BE2C (cell line): ENCODE measurements around the gene FUOM.

ENCODE experiments used
- DNase-seq: peaks from one replicate; pipeline ENCODE4 v3.0.0-alpha.2; 2020
- H3K27me3 ChIP-seq: fragments of 250-450 bp; sonication (Bioruptor Pico); 2 replicates; pipeline ENCODE4 v1.5.1; 2020; ENCODE audit warnings: mild to moderate bottlenecking
- H3K36me3 ChIP-seq: fragments of 250-450 bp; sonication (Bioruptor Pico); 2 replicates; pipeline ENCODE4 v1.5.1; 2020; ENCODE audit warnings: mild to moderate bottlenecking
- H3K4me1 ChIP-seq: fragments of 250-450 bp; sonication (Bioruptor Pico); 2 replicates; pipeline ENCODE4 v1.5.1; 2020
- H3K4me3 ChIP-seq: 2 replicates; pipeline ENCODE4 v1.5.1; 2011; ENCODE audit warnings: low read depth, low read length
- H3K9me3 ChIP-seq: fragments of 250-450 bp; sonication (Bioruptor Pico); 2 replicates; pipeline ENCODE4 v1.5.1; 2020
- TF ChIP-seq, protein P1 (sequence below): IDR thresholded peaks from 2 replicates; pipeline ENCODE4 v1.5.1; 2012; ENCODE audit warnings: mild to moderate bottlenecking, low read depth, low read length

The FUOM gene

DNA sequence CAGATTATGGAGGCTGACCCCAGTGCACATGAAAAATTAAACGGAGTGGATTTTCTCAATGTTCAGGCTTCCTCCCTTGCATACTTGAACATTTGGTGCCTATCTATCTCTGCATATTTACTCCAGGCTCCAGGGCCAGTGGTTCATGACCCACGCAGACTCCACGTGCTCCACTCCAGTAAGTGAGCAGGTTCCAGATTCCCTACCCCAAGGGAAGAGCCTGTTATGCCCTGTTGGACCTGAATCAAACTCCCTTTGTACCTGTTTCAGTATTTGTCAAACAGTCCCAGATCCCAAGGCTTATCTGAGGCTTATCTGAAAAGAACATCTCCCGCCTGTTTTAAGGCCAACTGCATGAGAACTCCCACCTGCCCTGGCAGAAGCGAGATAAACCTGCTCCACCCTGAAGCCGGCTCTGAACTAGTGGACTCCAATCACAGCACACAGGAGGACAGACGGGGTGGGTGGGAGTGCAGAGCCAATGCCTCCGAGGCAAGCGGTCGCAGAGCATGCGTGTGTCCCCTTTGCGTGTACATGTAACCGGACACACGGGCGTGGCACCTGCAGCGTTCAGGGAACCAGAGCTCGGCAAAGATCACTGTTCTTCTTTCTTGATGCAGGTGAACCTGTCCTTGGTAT lies 2.3 kb upstream of the FUOM start:
- H3K27me3 ChIP-seq, result no peaks in the 10 kb centered on the region
- H3K36me3 ChIP-seq, result no peaks in the 10 kb centered on the region
- H3K4me1 ChIP-seq, result peaks cover 6% of the 10 kb centered on the region
- H3K4me3 ChIP-seq, result no peak overlapping the region
- DNase-seq, result no peak
- TF ChIP-seq, protein P1, sequence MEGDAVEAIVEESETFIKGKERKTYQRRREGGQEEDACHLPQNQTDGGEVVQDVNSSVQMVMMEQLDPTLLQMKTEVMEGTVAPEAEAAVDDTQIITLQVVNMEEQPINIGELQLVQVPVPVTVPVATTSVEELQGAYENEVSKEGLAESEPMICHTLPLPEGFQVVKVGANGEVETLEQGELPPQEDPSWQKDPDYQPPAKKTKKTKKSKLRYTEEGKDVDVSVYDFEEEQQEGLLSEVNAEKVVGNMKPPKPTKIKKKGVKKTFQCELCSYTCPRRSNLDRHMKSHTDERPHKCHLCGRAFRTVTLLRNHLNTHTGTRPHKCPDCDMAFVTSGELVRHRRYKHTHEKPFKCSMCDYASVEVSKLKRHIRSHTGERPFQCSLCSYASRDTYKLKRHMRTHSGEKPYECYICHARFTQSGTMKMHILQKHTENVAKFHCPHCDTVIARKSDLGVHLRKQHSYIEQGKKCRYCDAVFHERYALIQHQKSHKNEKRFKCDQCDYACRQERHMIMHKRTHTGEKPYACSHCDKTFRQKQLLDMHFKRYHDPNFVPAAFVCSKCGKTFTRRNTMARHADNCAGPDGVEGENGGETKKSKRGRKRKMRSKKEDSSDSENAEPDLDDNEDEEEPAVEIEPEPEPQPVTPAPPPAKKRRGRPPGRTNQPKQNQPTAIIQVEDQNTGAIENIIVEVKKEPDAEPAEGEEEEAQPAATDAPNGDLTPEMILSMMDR, result no peak
- no peaks in the 10 kb centered on the region for H3K9me3 ChIP-seq

DNA sequence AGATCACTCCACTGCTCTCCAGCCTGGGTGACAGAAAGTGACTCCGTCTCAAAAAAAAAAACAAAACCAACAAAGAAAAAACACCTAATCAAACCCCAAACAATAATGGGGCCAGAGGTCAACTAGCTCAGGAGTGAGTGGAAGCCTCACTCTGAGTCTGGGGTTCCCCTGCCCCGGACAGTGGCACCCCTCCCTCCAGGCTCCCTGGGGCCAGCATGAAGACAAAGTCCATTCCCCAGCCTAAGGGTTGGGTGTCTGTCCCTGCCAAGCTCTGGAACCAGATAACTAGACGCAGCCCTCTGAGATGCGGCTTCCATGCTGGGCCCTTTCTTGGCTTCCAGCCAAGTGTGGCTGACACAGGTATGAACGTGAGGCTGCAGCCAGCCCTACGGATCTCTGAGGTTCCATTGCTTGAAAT lies 1.7 kb upstream of the FUOM start:
- Histone ChIP-seq H3K4me3 (no peak overlapping the region), H3K4me1 (peaks cover 6% of the 10 kb centered on the region), H3K9me3 (no peaks in the 10 kb centered on the region), H3K27me3 (no peaks in the 10 kb centered on the region), H3K36me3 (no peaks in the 10 kb centered on the region)
- TF ChIP-seq, protein P1, result no peak
- peak; percentile 54 for DNase-seq

DNA sequence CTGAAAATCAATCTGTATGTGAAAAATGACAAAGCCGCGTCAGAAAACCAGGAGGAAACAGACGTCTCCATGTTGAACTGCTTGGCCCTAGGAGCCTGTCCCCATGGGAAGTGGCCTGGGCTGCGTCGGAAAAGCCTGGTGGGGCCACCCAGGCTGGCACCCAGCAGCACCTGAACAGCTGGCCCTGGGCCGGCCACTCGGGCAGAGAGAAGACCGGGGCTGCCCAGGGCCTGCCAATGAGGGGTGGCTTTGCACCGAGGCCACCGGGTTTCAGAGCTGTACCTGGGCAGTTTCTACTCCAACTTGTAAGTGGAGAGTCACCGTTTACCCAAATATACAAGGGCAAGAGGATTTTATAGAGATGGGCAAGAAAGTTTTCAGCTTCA lies 1.1 kb upstream of the FUOM start:
- Histone ChIP-seq H3K9me3 (no peaks in the 10 kb centered on the region), H3K36me3 (no peaks in the 10 kb centered on the region), H3K4me1 (peaks cover 6% of the 10 kb centered on the region), H3K4me3 (no peak overlapping the region), H3K27me3 (no peaks in the 10 kb centered on the region)
- DNase-seq, result no peak
- TF ChIP-seq, protein P1, result no peak

DNA sequence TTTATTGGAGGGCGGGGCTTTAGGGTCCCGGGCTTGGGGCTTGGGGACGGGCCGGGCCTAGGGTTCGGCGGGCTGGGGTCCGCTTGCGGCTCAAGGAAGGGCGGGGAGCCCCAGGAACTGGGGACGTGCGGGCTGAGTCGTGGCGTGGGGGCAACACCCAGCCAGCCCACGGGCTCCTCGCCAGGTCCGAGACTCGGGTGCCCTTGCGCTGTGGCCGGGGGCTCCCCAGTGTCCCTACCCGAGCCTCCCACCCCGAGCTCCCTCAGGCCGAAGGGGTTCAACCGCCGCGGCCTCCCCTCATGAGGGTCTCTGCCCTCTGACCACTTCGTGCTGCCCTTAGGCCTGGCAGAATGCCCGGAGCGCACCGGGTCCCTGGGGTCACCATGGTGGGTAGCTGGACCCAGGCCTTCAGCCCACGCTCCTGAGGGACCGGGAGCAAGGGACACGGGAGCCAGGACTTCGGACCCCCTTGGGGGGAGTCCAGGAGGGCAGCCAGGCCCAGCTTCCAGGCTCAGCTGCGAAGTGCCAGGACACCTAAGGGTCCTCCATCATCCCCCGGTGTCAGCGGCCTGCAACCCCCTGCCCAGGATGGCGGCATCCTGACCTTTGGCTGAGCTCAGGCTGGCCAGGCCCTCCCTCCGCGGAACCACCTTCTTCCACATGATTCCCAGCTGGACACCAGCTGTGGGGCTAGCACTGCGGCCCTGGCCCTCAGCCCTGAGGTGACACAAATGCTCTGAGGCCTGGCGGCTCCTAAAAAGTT lies 524 bp upstream of the FUOM start:
- no peaks in the 10 kb centered on the region for H3K9me3 ChIP-seq
- H3K4me3 ChIP-seq, result no peak overlapping the region
- DNase-seq, result no peak
- peaks cover 6% of the 10 kb centered on the region for H3K4me1 ChIP-seq
- no peaks in the 10 kb centered on the region for H3K27me3 ChIP-seq
- H3K36me3 ChIP-seq, result no peaks in the 10 kb centered on the region
- TF ChIP-seq, protein P1, result no peak

DNA sequence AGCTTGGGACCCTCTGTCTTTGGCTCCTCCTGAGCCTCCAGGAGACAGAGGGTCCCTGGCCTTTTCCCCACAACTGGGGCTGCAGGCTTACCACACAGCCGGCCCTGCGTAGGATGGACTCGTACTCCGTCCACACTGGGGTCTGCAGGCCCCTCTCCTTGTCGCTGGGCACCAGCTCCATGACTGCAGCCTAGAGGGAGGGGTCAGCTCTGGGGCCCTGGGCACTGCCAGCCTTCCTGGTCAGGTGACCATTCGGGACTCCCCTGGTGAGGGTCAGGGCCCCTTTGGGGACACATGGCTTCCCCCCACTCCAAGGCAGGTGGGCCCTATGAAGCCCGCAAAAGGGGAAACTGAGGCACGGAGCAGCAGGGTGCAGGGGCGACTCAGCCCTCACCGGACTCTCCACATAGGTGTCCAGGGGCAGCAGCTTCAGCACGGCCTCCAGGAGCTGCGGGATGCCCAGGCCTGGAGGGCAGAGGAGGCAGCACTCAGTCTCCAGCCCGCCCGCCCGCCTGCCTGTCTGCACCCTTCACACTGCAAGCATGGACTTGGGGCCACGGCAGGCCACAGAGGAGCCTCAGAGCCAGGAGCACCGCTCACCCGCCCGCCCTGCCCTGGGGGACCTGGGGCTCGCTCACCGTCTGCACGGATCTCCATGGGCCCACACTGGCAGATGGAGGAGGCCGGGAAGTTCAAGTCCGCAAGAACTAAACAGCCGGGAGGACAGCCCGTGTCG lies 1.1 kb downstream of the FUOM start:
- DNase-seq, result no peak
- TF ChIP-seq, protein P1, result no peak
- Histone ChIP-seq H3K36me3 (no peaks in the 10 kb centered on the region), H3K27me3 (no peaks in the 10 kb centered on the region), H3K4me3 (peak overlapping the region; percentile 70), H3K4me1 (peaks cover 6% of the 10 kb centered on the region), H3K9me3 (no peaks in the 10 kb centered on the region)
